MG63 (cell line): Measurements from ENCODE around the gene ACBD6. TPM values are rescaled to one million over a fixed set of nuclear protein-coding genes. Genes with fewer than 3 reads are reported as not detected.

Source experiments
- DNase-seq: peaks from one replicate; pipeline ENCODE4 v3.0.0-alpha.2; 2020
- H3K27me3 ChIP-seq: fragments of 250-450 bp; sonication (Bioruptor Pico); 2 replicates; pipeline ENCODE4 v1.5.1; 2020; ENCODE audit warnings: mild to moderate bottlenecking, moderate library complexity
- H3K36me3 ChIP-seq: fragments of 250-450 bp; sonication (Bioruptor Pico); 2 replicates; pipeline ENCODE4 v1.5.1; 2020; ENCODE audit warnings: mild to moderate bottlenecking, moderate library complexity
- H3K4me3 ChIP-seq: fragments of 250-450 bp; sonication (Bioruptor Pico); 2 replicates; pipeline ENCODE4 v1.5.1; 2020; ENCODE audit warnings: mild to moderate bottlenecking, moderate library complexity
- H3K9me3 ChIP-seq: fragments of 250-450 bp; sonication (Bioruptor Pico); 2 replicates; pipeline ENCODE4 v1.5.1; 2020; ENCODE audit warnings: mild to moderate bottlenecking, moderate library complexity
- total RNA-seq: library from RNA; depleted of rRNA; stranded (reverse); fragments of >200 nt; shearing (Covaris generic); gene quantifications from 2 replicates; pipeline ENCODE4 v1.2.3, GENCODE V29; 2014; ENCODE audit warnings: low replicate concordance

The ACBD6 gene
- total RNA-seq, 1 experiment from 2014 or later, result 65.9 TPM

DNA sequence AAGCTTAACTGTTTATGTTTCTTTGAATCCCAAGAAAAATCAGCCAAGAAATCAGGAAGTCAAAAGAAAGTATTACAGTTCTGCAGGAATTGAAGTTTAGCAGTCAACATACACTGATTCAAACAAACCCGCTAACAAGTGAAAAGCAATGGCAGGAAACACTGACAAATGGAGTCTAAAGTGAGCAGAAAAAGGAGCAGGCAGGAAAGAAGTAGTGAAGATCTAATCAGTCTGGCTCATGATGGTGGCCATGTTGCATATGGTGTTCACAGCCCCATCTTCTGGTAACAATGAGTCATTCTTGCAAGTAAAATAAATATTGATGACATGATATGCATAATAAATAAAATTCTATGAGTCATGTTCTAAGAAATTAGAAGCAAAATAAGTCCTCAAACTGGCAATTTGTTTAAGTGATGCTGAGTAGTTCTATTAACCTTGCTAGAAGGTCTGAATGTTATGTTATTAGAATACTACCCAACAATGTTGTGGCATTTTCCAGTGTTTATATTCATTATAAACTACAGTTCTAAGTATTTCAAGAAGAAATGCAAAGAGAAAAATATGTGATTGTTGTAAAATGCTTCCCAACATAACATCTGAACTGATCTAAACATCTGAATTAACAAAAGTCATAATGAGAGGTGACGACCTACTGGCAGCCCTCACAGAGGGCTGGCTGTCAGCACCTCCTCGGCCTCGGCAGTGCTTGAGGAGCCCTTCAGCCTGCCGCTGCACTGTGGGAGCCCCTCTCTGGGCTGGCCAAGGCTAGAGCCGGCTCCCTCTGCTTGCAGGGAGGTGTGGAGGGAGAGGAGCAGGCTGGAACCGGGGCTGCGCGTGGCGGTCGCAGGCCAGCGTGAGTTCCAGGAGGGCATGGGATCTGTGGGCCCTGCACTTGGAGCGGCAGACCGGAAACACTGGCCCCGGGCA is 5.7 kb upstream of the ACBD6 start:
- H3K4me3 ChIP-seq, result no peak overlapping the region
- peak; percentile 53 for DNase-seq
- no peaks in the 10 kb centered on the region for H3K27me3 ChIP-seq
- H3K9me3 ChIP-seq, result peaks cover 5% of the 10 kb centered on the region
- no peaks in the 10 kb centered on the region for H3K36me3 ChIP-seq

DNA sequence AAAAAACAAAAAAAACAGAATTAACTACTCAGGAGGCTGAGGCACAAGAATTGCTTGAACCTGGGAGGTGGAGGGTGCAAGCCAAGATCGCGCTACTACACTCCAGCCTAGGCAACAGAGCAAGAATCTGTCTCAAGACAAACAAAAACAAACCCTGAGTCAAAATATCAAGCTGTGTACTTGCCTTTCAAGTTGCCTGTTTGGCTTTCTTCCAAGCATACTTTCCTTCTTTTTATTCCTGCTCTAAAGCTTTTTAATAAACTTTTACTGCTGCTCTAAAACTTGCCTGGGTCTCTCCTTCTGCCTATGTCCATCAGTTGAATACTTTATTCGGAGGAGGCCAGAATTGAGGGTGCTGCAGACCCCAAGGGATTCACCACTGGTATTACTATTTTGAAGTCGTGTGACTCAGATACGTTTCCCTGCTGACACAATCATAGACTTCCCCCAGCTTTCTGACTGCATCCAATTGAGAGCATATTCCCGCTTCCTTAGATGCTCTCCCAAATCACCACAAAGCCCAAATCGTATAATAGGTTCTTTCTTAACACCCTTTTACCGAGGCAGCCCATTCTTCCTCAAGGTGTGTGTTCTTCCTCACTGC is 3.5 kb upstream of the ACBD6 start:
- Histone ChIP-seq H3K36me3 (no peaks in the 10 kb centered on the region), H3K4me3 (no peak overlapping the region), H3K9me3 (peaks cover 3% of the 10 kb centered on the region), H3K27me3 (no peaks in the 10 kb centered on the region)
- DNase-seq, result no peak

DNA sequence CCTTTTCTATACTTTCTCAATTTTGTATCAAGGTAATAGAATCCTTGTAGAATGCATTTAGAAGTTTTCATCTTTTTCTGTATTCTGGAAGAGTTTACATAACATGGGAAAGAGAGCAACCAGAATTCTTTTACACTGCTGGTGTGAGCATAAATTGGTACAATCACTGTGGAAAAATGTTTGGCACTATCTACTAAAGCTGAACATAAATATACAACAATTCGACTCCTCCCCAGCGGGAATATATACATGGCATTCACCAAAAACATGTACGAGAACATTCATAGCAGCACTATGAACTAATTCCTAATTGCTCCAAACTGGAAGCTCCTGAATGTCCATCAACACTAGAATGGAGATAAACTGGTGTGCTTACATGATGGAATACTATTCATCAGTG is 1.8 kb upstream of the ACBD6 start:
- no peak for DNase-seq
- no peaks in the 10 kb centered on the region for H3K9me3 ChIP-seq
- H3K36me3 ChIP-seq, result peaks cover 9% of the 10 kb centered on the region; the same call in 1 of the 2 replicates
- no peaks in the 10 kb centered on the region for H3K27me3 ChIP-seq
- no peak overlapping the region for H3K4me3 ChIP-seq

DNA sequence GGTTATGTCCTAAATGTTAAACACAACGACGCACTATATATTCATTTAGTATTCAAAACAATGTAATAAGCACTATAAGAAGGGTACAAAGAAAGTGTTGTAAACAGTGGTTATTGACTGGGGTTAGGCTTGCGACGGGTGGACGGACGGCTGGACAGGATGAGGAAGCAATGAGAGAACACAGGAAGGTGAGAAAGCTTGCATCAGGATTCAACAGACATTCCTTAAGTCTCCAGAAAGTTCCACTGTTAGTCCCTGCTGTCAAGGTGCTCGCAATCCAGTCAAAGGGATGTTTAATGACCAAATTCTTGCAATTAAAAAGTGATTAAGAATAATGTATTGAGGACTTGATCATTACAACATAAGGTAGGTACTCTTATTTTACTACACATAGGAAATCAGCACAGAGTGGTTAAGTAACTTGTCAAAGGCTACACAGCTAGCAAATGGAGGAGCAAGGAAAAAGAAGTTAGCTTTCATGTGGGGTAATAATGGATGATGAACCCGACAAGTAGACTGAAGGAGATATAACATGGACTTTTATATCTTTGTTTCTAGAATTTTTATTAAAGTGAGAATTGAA is 994 bp upstream of the ACBD6 start:
- Histone ChIP-seq H3K27me3 (no peaks in the 10 kb centered on the region), H3K9me3 (no peaks in the 10 kb centered on the region), H3K36me3 (peaks cover 11% of the 10 kb centered on the region), H3K4me3 (peak overlapping the region; percentile 90)
- DNase-seq, result no peak

DNA sequence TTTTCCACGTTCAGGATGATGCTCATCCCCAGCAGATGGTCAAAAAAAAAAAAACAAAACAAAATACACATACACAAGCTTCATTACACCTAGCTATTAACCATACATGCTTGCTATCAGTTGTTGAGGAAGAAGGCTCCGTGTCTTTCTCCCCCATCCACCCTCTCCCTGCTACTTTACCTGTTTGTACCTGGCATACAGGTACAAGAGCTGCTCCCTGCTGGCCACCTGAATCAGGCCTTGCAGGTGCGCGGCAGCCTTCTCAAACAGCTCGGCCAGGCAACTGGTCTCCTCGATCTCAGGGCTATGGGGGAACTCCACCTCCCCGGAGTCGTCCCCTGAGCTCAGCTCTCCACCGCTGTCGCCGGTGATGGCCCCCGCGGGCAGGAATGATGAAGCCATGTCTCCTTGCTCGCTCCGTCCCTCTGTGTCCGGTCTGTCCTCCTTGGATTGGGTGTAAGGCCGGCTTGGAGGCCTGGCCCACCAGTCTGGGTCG is 464 bp downstream of the ACBD6 start:
- Histone ChIP-seq H3K36me3 (peaks cover 11% of the 10 kb centered on the region), H3K4me3 (peak overlapping the region; percentile 90), H3K9me3 (no peaks in the 10 kb centered on the region), H3K27me3 (no peaks in the 10 kb centered on the region)
- DNase-seq, result no peak

DNA sequence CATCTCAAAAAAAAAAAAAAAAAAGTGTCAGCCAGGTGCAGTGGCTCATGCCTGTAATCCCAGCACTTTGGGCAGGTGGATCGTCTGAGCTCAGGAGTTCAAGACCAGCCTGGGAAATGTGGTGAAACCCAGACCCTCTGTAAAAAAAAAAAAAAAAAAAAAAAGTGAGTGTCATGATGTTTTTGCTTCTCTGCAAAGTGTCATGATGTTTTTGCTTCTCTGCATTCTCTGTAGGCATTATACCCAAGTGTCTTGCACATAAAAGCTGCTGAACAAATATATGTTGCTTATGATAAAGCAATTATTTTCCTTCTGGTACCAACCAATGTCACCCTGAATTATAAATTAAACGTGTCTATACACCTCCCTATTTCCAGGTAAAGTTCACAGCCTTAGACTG is 1.7 kb downstream of the ACBD6 start:
- no peak for DNase-seq
- Histone ChIP-seq H3K27me3 (no peaks in the 10 kb centered on the region), H3K4me3 (peak overlapping the region; percentile 90), H3K9me3 (no peaks in the 10 kb centered on the region), H3K36me3 (peaks cover 11% of the 10 kb centered on the region)

DNA sequence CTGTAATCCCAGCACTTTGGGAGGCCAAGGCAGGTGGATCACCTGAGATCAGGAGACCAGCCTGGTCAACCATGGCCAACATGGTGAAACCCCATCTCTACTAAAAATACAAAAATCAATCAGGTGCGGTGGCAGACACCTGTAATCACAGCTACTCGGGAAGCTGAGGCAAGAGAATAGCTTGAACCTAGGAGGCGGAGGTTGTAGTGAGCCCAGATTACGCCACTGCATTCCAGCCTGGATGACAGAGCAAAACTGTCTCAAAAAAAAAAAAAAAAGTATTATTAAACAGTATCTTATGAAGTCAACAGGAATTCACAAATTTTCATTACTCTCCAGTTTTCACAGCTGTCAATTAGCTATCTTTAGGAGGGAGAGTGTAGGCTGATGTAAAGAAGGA is 3.8 kb downstream of the ACBD6 start:
- no peak for DNase-seq
- H3K36me3 ChIP-seq, result peaks cover 17% of the 10 kb centered on the region

DNA sequence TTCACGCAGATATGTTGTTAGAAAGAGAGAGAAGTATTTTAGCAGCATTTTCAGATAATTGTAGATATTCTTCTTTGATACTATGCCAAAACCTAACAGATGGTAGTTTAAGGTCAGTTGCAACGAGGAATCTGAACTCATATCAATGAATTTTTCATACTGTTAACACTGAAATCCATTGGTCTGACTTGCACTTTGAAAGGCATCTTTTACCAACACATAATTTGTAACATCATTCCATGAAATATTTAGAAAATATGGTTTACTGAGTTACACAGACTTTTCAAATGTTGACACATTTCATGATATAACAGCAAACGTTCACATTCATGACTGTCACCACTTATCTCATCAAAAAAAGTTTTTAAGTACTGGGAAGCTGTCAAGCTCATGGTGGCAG is 4.6 kb downstream of the ACBD6 start:
- H3K9me3 ChIP-seq, result no peaks in the 10 kb centered on the region
- DNase-seq, result no peak
- no peaks in the 10 kb centered on the region for H3K27me3 ChIP-seq
- peaks cover 20% of the 10 kb centered on the region for H3K36me3 ChIP-seq
- H3K4me3 ChIP-seq, result no peak overlapping the region

More for the DNA sequence above, 3.8 kb downstream of the ACBD6 start:
- Histone ChIP-seq H3K4me3 (no peak overlapping the region), H3K9me3 (no peaks in the 10 kb centered on the region), H3K27me3 (no peaks in the 10 kb centered on the region)

DNA sequence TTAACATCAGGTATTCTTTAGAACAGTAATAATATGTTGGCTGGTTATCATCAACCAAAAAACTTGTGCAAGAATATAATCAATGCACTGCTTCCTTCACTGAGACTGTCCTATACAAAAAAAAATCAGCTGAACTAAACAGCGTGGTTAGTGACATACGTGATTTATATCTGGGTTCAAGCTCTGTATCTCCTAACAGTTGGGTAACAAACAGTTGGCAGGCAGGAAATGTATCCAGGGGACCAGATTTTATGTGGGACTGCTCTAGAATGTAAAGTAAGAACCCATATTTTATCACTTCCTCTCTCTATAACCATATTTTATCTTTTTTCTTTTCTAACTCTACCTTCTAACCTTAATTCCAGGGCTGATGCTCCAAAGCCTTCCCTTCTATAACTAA is 8.0 kb downstream of the ACBD6 start:
- DNase-seq, result no peak
- H3K9me3 ChIP-seq, result no peaks in the 10 kb centered on the region
- no peaks in the 10 kb centered on the region for H3K27me3 ChIP-seq
- H3K36me3 ChIP-seq, result peaks cover 19% of the 10 kb centered on the region
- no peak overlapping the region for H3K4me3 ChIP-seq

DNA sequence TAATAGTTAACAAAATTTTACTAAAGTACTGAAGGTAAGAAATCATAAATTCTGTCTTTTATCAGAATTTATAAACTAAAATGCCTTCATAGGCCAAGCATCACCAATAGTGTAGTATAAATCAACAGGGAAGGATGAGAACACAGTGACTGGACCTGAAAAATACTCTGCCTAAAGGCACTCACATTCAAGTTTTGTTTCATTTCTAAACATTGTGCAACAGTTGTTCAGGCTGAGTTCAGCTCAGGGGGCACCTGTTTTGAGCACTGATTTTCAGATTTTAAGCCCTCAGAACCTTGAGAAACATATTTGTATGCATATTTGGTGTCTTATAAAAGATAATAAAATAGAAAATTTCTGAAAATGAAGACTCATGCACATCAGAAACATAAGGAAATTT is 12.4 kb downstream of the ACBD6 start:
- Histone ChIP-seq H3K27me3 (no peaks in the 10 kb centered on the region), H3K4me3 (no peak overlapping the region), H3K36me3 (peaks cover 39% of the 10 kb centered on the region), H3K9me3 (no peaks in the 10 kb centered on the region)
- DNase-seq, result no peak

DNA sequence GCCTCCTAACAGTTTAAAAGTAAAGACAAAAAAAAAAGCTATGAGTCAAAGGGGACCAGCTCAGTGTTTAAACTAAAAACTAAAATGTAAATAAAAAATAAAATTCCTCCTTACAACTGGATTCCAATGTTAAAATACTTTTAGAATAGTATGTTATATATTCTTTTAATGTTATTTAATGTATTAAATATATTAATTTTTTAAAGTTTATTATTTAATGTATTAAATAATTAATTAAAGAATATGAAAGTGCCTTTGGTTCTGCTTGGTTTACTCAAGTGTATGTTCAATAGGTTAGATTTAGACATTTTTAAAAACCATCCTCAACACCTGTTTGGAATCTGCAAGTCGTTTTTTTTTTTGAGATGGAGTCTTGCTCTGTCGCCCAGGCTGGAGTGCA is 13.1 kb downstream of the ACBD6 start:
- H3K4me3 ChIP-seq, result no peak overlapping the region
- no peaks in the 10 kb centered on the region for H3K9me3 ChIP-seq
- no peak for DNase-seq
- H3K27me3 ChIP-seq, result no peaks in the 10 kb centered on the region
- H3K36me3 ChIP-seq, result peaks cover 38% of the 10 kb centered on the region

DNA sequence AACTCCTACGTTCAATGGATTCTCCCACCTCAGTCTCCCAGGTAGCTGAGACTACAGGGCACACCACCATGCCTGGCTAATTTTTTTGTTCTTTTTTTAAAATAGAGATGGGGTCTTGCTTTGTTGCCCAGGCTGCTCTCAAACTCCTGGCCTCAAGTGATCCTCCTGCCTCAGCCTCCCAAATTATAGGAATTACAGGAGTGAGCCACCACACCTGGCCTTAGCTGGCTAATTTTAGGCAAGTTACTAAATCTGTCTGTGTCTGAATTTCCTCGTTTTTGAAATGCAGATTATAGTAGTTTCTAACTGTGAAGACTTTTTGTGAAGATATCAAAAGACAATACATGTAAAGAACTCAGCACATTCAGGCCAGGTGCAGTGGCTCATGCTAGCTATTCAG is 13.7 kb downstream of the ACBD6 start:
- no peaks in the 10 kb centered on the region for H3K9me3 ChIP-seq
- no peak for DNase-seq
- no peaks in the 10 kb centered on the region for H3K27me3 ChIP-seq
- peaks cover 33% of the 10 kb centered on the region for H3K36me3 ChIP-seq
- H3K4me3 ChIP-seq, result no peak overlapping the region

DNA sequence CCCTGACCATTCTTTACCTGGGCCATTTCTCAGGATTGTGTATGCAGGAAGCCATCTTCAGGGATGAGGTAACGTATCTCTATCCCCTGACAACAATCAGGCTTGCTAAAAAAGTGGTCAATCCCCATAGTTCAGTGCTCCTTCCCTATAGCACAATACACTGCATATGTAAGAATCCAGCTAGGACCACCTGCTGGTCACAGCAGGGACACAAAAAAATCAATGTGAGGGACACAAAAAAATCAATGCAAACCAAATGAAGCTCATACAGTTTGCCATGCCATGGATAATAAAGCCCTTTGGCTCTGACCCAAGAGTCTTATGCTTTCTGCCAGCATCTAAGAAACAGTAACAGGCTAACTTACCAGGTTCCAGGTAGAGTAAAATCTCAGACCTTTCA is 16.3 kb downstream of the ACBD6 start:
- Histone ChIP-seq H3K36me3 (peaks cover 24% of the 10 kb centered on the region), H3K27me3 (no peaks in the 10 kb centered on the region), H3K4me3 (no peak overlapping the region), H3K9me3 (no peaks in the 10 kb centered on the region)
- no peak for DNase-seq

DNA sequence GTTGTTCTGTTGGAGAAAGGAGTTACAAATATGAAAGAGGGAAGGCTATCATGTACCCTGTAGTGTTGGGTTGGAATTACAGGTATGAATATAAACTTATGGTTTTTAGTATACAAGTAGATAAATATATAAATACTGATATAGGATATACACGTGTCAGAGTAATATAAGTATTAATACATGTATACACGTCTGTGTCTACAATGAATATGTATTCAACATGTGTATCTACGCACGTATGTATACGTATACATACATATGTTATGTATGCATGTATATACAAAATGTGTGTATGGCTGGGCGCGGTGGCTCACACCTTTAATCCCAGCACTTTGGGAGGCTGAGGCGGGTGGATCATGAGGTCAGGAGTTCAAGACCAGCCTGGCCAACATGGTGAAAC is 17.9 kb downstream of the ACBD6 start:
- Histone ChIP-seq H3K9me3 (no peaks in the 10 kb centered on the region), H3K36me3 (peaks cover 26% of the 10 kb centered on the region), H3K4me3 (no peak overlapping the region), H3K27me3 (no peaks in the 10 kb centered on the region)
- no peak for DNase-seq

DNA sequence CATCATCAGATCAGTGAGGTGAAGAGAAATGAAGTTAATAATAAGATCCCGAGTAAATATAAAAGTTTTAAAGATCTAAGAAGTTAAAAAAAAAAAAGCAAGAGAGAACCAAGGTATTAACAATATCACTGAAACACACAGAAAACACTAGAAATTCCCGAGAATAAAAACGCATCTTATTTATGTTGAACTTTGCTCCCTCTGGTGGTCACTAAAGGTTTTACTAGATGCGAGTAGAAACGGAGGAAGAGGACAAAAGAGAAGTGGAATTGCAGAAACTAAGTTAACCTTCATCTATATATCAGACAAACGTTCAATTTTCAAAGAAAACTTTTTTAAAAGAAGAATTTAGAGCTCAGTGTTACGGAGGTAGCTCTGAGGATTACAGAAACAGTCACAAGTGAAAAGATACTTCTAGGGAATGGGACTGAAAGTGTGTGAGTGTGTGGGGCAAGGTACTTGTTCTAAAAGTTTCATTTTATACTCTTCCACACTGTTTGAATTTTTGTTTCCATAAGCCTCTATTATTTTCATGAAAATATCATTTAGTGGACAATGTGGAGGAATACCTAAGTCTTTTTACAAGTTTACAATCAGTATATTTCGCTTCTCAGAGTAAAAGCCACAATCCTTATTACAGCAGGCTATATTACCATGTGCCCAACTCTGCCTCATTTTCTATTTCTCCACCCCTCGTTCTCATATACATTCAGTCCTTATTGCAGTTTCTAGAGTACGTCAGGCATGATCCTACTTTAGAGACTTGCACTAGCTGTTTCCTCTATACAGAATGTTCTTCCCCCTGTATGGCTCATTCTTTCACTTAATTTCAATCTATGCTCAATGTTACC is 19.7 kb downstream of the ACBD6 start:
- DNase-seq, result no peak
- H3K9me3 ChIP-seq, result no peaks in the 10 kb centered on the region
- H3K4me3 ChIP-seq, result no peak overlapping the region; the same call in 1 of the 2 replicates
- peaks cover 24% of the 10 kb centered on the region for H3K36me3 ChIP-seq
- H3K27me3 ChIP-seq, result no peaks in the 10 kb centered on the region

DNA sequence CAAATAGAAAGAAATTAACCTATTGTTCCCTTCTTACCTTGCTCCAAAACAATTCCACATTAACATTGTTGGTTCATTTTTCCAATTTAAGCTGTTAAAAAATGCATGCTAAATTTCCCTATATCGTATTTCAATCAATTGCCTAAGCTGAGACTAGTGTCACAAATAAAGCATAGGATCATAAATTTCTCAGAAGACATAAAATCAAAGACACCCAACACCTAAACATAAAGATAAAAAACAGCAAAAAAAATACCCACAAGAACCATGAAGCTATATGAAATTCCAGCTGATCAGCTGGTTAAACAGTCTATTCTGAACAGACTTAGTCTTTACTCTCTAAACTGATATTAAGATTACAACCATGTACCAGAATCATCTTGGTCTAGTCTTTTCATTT is 32.3 kb downstream of the ACBD6 start:
- Histone ChIP-seq H3K27me3 (no peaks in the 10 kb centered on the region), H3K9me3 (peaks cover under 1% of the 10 kb centered on the region; the same call in 1 of the 2 replicates), H3K36me3 (peaks cover 12% of the 10 kb centered on the region), H3K4me3 (no peak overlapping the region)
- DNase-seq, result no peak

DNA sequence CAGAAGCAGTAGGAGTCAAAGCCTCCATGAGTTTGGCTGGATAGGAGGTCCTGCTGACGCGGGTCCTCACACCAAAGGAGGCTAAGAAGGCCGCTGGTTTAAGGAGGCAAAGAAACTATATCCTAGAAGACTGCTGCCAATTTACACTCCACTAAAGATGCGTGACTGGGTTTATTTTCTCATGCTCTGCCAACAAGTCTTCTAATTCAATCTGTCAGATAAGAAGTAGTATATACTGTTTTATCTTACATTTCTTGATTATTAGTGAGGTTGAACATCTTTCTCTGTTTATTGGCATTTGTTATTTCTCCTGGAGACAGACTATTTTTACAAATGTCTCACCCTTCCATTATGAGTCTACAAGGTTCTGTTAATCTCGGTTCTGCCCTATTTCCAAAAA is 34.1 kb downstream of the ACBD6 start:
- H3K27me3 ChIP-seq, result no peaks in the 10 kb centered on the region
- peaks cover 12% of the 10 kb centered on the region for H3K36me3 ChIP-seq
- H3K9me3 ChIP-seq, result peaks cover 11% of the 10 kb centered on the region
- no peak overlapping the region for H3K4me3 ChIP-seq
- no peak for DNase-seq
